ENCODE results near the gene THUMPD3. TPM values are rescaled to one million over a fixed set of nuclear protein-coding genes. Genes with fewer than 3 reads are reported as not detected.

THUMPD3 gene
- total and polyA plus RNA-seq, 2 of the 13 experiments (the other 11 are each of a cell fraction or from before 2014, with no cell fraction given), result 31.2 to 44.1 TPM

DNA sequence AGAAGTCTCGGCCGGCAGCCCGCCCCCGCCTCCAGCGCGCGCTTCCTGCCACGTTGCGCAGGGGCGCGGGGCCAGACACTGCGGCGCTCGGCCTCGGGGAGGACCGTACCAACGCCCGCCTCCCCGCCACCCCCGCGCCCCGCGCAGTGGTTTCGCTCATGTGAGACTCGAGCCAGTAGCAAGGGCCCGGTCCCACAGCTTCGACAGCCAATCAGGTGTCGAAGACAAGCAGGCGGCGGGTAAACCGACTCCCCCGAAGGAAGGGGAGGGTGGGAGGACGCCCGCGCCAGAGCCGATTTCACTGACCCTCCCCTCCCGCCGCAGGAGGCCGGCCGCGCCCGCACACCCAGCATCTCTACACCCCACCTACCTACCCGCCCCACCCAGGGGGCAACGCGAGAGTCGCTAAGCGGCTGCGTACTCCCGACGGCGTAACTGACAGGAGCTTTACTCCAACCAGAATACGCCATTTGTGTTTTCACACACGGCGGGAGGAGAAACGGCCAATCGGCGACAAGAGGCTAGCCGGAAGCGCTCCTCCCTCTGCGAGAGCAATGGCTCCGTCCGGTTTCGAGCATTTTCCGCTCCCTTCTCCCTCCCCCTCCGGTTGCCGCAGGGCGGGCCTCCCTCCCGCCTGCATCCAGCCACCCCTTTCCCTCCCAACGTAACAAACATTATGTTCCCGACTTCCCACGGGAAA, 33.9 kb downstream of the THUMPD3 start (continued):
- TF ChIP-seq SIX1 (CRISPR knock-in tag; IDR thresholded peaks at IDR 0.05; ENCODE audit: borderline replicate concordance) (no peak; the same call in 1 of the 2 replicates), NFATC3 (CRISPR knock-in tag; IDR thresholded peaks at IDR 0.05) (no peak; the same call in 1 of the 2 replicates), ZFP90 (CRISPR knock-in tag; IDR thresholded peaks at IDR 0.05; ENCODE audit: borderline replicate concordance) (no peak; the same call in 1 of the 2 replicates), KDM3A (CRISPR knock-in tag; IDR thresholded peaks at IDR 0.05; ENCODE audit: low read depth) (no peak; the same call in 1 of the 2 replicates), POLR2A (IDR thresholded peaks at IDR 0.05; ENCODE audit: insufficient read depth in 1 of 2, low read depth in 2 of 2, low read length in 2 of 2) (peak in 1 of 2 experiments; percentile 97), SP5 (CRISPR knock-in tag; IDR thresholded peaks at IDR 0.05; ENCODE audit: borderline replicate concordance, low read depth) (peak; percentile 17; the same call in 1 of the 2 replicates), ZNF512B (CRISPR knock-in tag; IDR thresholded peaks at IDR 0.05; ENCODE audit: borderline replicate concordance) (no peak), ZNF740 (CRISPR knock-in tag; IDR thresholded peaks at IDR 0.05) (no peak; the same call in 1 of the 2 replicates), HCFC1 (IDR thresholded peaks at IDR 0.05; ENCODE audit: low read depth, low read length) (no peak; the same call in 1 of the 2 replicates), HNRNPK (IDR thresholded peaks at IDR 0.05; ENCODE audit: low read depth, low read length, poor library complexity, severe bottlenecking) (peak; percentile 53), FIP1L1 (IDR thresholded peaks at IDR 0.05; ENCODE audit: borderline replicate concordance, insufficient read depth, low read depth, low read length) (no peak; the same call in 1 of the 2 replicates), RFX1 (IDR thresholded peaks at IDR 0.05) (no peak), NAIF1 (CRISPR knock-in tag; IDR thresholded peaks at IDR 0.05; ENCODE audit: borderline replicate concordance) (no peak)
- TF ChIP-seq, protein P1, sequence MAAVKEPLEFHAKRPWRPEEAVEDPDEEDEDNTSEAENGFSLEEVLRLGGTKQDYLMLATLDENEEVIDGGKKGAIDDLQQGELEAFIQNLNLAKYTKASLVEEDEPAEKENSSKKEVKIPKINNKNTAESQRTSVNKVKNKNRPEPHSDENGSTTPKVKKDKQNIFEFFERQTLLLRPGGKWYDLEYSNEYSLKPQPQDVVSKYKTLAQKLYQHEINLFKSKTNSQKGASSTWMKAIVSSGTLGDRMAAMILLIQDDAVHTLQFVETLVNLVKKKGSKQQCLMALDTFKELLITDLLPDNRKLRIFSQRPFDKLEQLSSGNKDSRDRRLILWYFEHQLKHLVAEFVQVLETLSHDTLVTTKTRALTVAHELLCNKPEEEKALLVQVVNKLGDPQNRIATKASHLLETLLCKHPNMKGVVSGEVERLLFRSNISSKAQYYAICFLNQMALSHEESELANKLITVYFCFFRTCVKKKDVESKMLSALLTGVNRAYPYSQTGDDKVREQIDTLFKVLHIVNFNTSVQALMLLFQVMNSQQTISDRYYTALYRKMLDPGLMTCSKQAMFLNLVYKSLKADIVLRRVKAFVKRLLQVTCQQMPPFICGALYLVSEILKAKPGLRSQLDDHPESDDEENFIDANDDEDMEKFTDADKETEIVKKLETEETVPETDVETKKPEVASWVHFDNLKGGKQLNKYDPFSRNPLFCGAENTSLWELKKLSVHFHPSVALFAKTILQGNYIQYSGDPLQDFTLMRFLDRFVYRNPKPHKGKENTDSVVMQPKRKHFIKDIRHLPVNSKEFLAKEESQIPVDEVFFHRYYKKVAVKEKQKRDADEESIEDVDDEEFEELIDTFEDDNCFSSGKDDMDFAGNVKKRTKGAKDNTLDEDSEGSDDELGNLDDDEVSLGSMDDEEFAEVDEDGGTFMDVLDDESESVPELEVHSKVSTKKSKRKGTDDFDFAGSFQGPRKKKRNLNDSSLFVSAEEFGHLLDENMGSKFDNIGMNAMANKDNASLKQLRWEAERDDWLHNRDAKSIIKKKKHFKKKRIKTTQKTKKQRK (IDR thresholded peaks at IDR 0.05; ENCODE audit: low read length), result no peak
- TF ChIP-seq, protein P2, sequence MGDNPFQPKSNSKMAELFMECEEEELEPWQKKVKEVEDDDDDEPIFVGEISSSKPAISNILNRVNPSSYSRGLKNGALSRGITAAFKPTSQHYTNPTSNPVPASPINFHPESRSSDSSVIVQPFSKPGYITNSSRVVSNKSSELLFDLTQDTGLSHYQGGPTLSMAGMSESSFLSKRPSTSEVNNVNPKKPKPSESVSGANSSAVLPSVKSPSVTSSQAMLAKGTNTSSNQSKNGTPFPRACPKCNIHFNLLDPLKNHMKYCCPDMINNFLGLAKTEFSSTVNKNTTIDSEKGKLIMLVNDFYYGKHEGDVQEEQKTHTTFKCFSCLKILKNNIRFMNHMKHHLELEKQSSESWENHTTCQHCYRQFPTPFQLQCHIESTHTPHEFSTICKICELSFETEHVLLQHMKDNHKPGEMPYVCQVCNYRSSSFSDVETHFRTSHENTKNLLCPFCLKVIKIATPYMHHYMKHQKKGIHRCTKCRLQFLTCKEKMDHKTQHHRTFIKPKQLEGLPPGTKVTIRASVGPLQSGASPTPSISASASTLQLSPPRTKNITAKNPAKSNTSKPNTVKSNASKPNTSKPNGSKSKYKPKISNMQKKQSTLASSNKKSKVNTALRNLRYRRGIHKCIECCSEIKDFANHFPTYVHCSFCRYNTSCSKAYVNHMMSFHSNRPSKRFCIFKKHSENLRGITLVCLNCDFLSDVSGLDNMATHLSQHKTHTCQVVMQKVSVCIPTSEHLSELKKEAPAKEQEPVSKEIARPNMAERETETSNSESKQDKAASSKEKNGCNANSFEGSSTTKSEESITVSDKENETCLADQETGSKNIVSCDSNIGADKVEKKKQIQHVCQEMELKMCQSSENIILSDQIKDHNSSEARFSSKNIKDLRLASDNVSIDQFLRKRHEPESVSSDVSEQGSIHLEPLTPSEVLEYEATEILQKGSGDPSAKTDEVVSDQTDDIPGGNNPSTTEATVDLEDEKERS (CRISPR knock-in tag; IDR thresholded peaks at IDR 0.05), result no peak
- TF ChIP-seq, protein P3, sequence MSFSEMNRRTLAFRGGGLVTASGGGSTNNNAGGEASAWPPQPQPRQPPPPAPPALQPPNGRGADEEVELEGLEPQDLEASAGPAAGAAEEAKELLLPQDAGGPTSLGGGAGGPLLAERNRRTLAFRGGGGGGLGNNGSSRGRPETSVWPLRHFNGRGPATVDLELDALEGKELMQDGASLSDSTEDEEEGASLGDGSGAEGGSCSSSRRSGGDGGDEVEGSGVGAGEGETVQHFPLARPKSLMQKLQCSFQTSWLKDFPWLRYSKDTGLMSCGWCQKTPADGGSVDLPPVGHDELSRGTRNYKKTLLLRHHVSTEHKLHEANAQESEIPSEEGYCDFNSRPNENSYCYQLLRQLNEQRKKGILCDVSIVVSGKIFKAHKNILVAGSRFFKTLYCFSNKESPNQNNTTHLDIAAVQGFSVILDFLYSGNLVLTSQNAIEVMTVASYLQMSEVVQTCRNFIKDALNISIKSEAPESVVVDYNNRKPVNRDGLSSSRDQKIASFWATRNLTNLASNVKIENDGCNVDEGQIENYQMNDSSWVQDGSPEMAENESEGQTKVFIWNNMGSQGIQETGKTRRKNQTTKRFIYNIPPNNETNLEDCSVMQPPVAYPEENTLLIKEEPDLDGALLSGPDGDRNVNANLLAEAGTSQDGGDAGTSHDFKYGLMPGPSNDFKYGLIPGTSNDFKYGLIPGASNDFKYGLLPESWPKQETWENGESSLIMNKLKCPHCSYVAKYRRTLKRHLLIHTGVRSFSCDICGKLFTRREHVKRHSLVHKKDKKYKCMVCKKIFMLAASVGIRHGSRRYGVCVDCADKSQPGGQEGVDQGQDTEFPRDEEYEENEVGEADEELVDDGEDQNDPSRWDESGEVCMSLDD (CRISPR knock-in tag; IDR thresholded peaks at IDR 0.05; ENCODE audit: borderline replicate concordance), result no peak

Data from HepG2 (cell line).